Measurements from ENCODE around the gene FRK.

GRCh38 chr6:115894426-115894992 lies 166.2 kb downstream of the FRK start:
- no peak for TF ChIP-seq CTCF (IDR thresholded peaks at IDR 0.05)
- no peak for TF ChIP-seq POLR2AphosphoS5 (IDR thresholded peaks at IDR 0.05)
- TF ChIP-seq POLR2A (IDR thresholded peaks at IDR 0.05): no peak

Data from sigmoid colon (tissue), 4 donors.